GM23338 (cell line): ENCODE results near the gene ACTR6. TPM values are rescaled to one million over a fixed set of nuclear protein-coding genes. Genes with fewer than 3 reads are reported as not detected.

ENCODE experiments used
- ATAC-seq: fragments of 200-7000 bp; cut with Tn5 transposase; 3 replicates; pipeline ENCODE4 v1.9.1; 2020
- DNase-seq: peaks from one replicate; pipeline ENCODE4 v3.0.0-alpha.2; 2015; ENCODE audit warnings: low spot score
- H2AFZ ChIP-seq: fragments of 200-600 bp; sonication (generic); 2 replicates; pipeline ENCODE4 v1.8.0; 2016; ENCODE audit warnings: antibody characterized with exemption, mild to moderate bottlenecking, moderate library complexity
- H3F3A ChIP-seq: fragments of 200-600 bp; sonication (generic); replicated peaks from 2 replicates; pipeline ENCODE4 v1.8.0; 2017; ENCODE audit warnings: antibody characterized with exemption, mixed run types, low read depth
- H3K27ac ChIP-seq: fragments of 200-600 bp; sonication (generic); 2 replicates; pipeline ENCODE4 v1.6.1; 2016; ENCODE audit warnings: low read depth
- H3K27me3 ChIP-seq: fragments of 200-600 bp; sonication (generic); 2 replicates; pipeline ENCODE4 v1.8.0; 2016; ENCODE audit warnings: mild to moderate bottlenecking, mixed run types, moderate library complexity; ENCODE audit not compliant: insufficient read depth
- H3K36me3 ChIP-seq: fragments of 200-600 bp; sonication (generic); 2 replicates; pipeline ENCODE4 v1.8.0; 2016; ENCODE audit warnings: mild to moderate bottlenecking; ENCODE audit not compliant: insufficient read depth
- H3K4me1 ChIP-seq: fragments of 200-600 bp; sonication (generic); 2 replicates; pipeline ENCODE4 v1.8.0; 2016; ENCODE audit warnings: mild to moderate bottlenecking, moderate library complexity; ENCODE audit not compliant: insufficient read depth
- H3K4me2 ChIP-seq: fragments of 200-600 bp; sonication (generic); 2 replicates; pipeline ENCODE4 v1.7.1; 2017; ENCODE audit warnings: mixed run types
- H3K4me3 ChIP-seq: fragments of 200-600 bp; sonication (generic); 2 replicates; pipeline ENCODE4 v1.6.1; 2016; ENCODE audit warnings: mixed run types
- H3K79me2 ChIP-seq: fragments of 200-600 bp; sonication (generic); replicated peaks from 2 replicates; pipeline ENCODE4 v1.8.0; 2017; ENCODE audit warnings: mild to moderate bottlenecking; ENCODE audit not compliant: insufficient read depth
- H3K9me2 ChIP-seq: fragments of 200-600 bp; sonication (generic); 2 replicates; pipeline ENCODE4 v1.8.0; 2017; ENCODE audit not compliant: insufficient read depth
- H4K20me1 ChIP-seq: fragments of 200-600 bp; sonication (generic); replicated peaks from 2 replicates; pipeline ENCODE4 v1.8.0; 2017; ENCODE audit warnings: mild to moderate bottlenecking; ENCODE audit not compliant: insufficient read depth
- H3K27ac Mint-ChIP-seq: 2 replicates; pipeline ENCODE4 v1.8.0; 2020; ENCODE audit warnings: inconsistent platforms, mild to moderate bottlenecking, moderate library complexity, mixed read lengths
- H3K27me3 Mint-ChIP-seq: 3 replicates; pipeline ENCODE4 v1.8.0; 2022; ENCODE audit warnings: low read depth, mild to moderate bottlenecking, moderate library complexity, mixed read lengths, inconsistent platforms; ENCODE audit not compliant: insufficient read depth, poor library complexity
- H3K36me3 Mint-ChIP-seq: 3 replicates; pipeline ENCODE4 v1.8.0; 2021; ENCODE audit warnings: low read depth, mild to moderate bottlenecking, inconsistent platforms, moderate library complexity, mixed read lengths
- H3K4me1 Mint-ChIP-seq: 3 replicates; pipeline ENCODE4 v1.8.0; 2020; ENCODE audit warnings: mild to moderate bottlenecking, inconsistent platforms, mixed read lengths
- H3K4me3 Mint-ChIP-seq: 3 replicates; pipeline ENCODE4 v1.8.0; 2021; ENCODE audit warnings: moderate library complexity, mild to moderate bottlenecking, inconsistent platforms, mixed read lengths
- H3K9me3 Mint-ChIP-seq: 3 replicates; pipeline ENCODE4 v1.8.0; 2020; ENCODE audit warnings: moderate library complexity, mild to moderate bottlenecking, inconsistent platforms, mixed read lengths
- CREB1 ChIP-seq: fragments of 250-450 bp; sonication (Bioruptor Pico); IDR thresholded peaks from 2 replicates; pipeline ENCODE4 v1.5.0; 2020; ENCODE audit warnings: low read depth, mild to moderate bottlenecking, moderate library complexity
- EZH2 ChIP-seq: fragments of 200-600 bp; sonication (generic); IDR thresholded peaks from one replicate; pipeline ENCODE4 v1.8.0; 2017; ENCODE audit warnings: antibody characterized with exemption, mild to moderate bottlenecking, low read depth; ENCODE audit not compliant: unreplicated experiment
- JUNB ChIP-seq: IDR thresholded peaks from one replicate; pipeline ENCODE4 v1.6.1; 2016; ENCODE audit warnings: antibody characterized with exemption; ENCODE audit not compliant: unreplicated experiment
- POLR2AphosphoS5 ChIP-seq: IDR thresholded peaks from 2 replicates; pipeline ENCODE4 v1.6.1; 2016; ENCODE audit warnings: antibody characterized with exemption, low read depth
- STAT1 ChIP-seq: IDR thresholded peaks from one replicate; pipeline ENCODE4 v1.6.1; 2016; ENCODE audit warnings: antibody characterized with exemption; ENCODE audit not compliant: unreplicated experiment
- ZNF331 ChIP-seq: fragments of 250-450 bp; sonication (Bioruptor Pico); IDR thresholded peaks from 2 replicates; pipeline ENCODE4 v1.5.0; 2020; ENCODE audit warnings: low read depth, mild to moderate bottlenecking, moderate library complexity
- ZNF462 ChIP-seq: fragments of 250-450 bp; sonication (Bioruptor Pico); IDR thresholded peaks from 2 replicates; pipeline ENCODE4 v1.5.0; 2020; ENCODE audit warnings: mild to moderate bottlenecking, moderate library complexity
- polyA plus RNA-seq: library from polyadenylated mRNA; unstranded; fragments of >200 nt; fragmentation: Nextera tagmentation; extraction: Ambion mirVana; gene quantifications from 2 replicates; pipeline ENCODE4 v1.2.1, GENCODE V29; 2016
- total RNA-seq: library from RNA; depleted of rRNA; stranded (reverse); fragments of >200 nt; shearing (Covaris generic); gene quantifications from 2 replicates; pipeline ENCODE4 v1.2.3, GENCODE V29; 2014

The ACTR6 gene
- total and polyA plus RNA-seq, 2 experiments from 2014 or later, result 30.1 to 42.5 TPM

- TF ChIP-seq ZNF462 (CRISPR knock-in tag) (no peak), STAT1 (no peak), EZH2 (no peak)
These were observed 1.2 kb downstream of the ACTR6 start (continued) for GRCh38 chr12:100201604-100202423.

- no peak overlapping the region for H3K27ac ChIP-seq
- Mint-ChIP-seq H3K9me3 (no peaks in the 10 kb centered on the region), H3K4me3 (no peak overlapping the region), H3K4me1 (peaks cover 2% of the 10 kb centered on the region; the same call in 1 of the 3 replicates), H3K27me3 (no peaks in the 10 kb centered on the region), H3K36me3 (peaks cover 50% of the 10 kb centered on the region), H3K27ac (no peak overlapping the region)
- no peak overlapping the region for H3K4me2 ChIP-seq
- peaks cover 38% of the 10 kb centered on the region; the same call in 1 of the 2 replicates for H3K36me3 ChIP-seq
- H3K79me2 ChIP-seq, result peaks cover 25% of the 10 kb centered on the region
- H3K4me1 ChIP-seq, result peaks cover 5% of the 10 kb centered on the region; the same call in 1 of the 2 replicates
- no peak overlapping the region for H2AFZ ChIP-seq
- no peaks in the 10 kb centered on the region for H3K9me2 ChIP-seq
- peaks cover 16% of the 10 kb centered on the region for H4K20me1 ChIP-seq
- no peaks in the 10 kb centered on the region for H3K27me3 ChIP-seq
- ATAC-seq (no peak), DNase-seq (no peak)
- 0 out of 2 replicates have a peak, but pooled peaks cover 4% of the 10 kb centered on the region for H3F3A ChIP-seq
- no peak overlapping the region for H3K4me3 ChIP-seq
- TF ChIP-seq EZH2, result no peak
- no peak for TF ChIP-seq ZNF462 (CRISPR knock-in tag)
- TF ChIP-seq CREB1 (CRISPR knock-in tag), result no peak
- TF ChIP-seq JUNB, result no peak
- TF ChIP-seq POLR2AphosphoS5, result no peak
- TF ChIP-seq STAT1, result no peak
- TF ChIP-seq ZNF331, result no peak
These were observed 6.7 kb downstream of the ACTR6 start for GRCh38 chr12:100207311-100207710.
